Measurements from ENCODE around the gene MYLK4.

Gene MYLK4

DNA sequence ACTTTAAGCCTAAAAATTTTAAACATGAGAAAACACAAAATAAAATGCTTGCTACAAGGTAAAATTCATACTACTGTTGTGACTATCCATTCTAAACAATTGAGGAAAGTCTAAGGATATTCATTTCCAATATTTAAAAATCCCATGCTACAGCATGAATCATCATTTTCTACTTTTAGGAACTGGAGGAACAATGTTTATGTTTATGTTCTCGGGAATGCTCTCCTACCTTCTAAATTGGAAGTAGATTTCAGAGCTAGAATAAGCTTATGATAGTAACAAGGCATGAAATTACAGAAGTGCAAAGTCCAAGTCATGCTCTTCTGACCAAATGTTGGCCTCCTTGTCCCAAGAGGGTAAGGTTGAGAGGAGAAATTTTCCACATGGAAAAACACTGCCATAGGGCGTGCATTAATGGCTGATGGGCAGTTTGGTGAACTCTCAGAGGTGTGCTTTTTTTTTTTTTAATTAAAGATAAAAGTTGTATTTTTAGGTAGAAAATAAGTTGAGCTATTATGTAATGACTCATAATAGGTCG, 6.0 kb upstream of the MYLK4 start:
- DNase-seq (ENCODE audit: low read depth in 2 of 2) = no peak

DNA sequence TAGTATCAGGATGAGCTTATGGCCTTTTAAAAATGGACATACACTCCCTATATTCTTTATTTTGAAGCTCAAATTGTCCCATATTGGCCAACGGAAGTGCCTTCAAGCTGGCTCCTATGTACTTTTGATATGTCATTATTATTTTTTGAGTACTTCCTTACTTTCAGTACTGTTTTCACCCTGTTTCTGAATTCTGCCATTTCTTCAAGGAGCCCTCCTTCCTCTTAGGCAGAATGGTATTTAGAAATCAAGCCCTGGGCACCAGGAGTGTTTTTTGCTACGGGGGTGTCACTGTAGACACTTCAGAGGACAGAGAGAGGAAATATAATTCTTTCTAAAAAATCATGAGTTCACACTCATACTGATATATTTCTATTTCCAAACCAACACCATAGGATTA, 5.5 kb upstream of the MYLK4 start:
- DNase-seq (ENCODE audit: low read depth in 2 of 2) = no peak

- no peak for DNase-seq (ENCODE audit: low read depth in 2 of 2)
These were observed 4.7 kb upstream of the MYLK4 start for GRCh38 chr6:2755456-2755855.

DNA sequence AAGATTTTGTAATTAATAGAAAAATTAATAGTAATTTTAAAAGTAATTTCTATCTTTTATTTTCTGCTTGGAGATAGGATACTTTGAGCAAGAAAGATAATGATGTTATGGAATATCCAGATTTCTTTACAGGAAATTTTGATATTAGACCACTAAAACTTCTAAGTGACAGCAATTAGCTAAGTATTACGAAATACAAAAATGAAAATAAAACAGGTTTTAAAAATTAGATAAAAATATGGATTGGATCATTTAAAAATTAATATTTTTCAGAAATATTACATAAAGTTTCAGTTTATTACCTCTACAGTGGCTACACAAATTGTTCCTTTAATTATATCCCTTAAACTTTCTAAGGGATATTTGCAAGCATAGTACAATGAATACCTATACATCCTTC, 4.2 kb upstream of the MYLK4 start:
- no peak for DNase-seq (ENCODE audit: low read depth in 2 of 2)

DNA sequence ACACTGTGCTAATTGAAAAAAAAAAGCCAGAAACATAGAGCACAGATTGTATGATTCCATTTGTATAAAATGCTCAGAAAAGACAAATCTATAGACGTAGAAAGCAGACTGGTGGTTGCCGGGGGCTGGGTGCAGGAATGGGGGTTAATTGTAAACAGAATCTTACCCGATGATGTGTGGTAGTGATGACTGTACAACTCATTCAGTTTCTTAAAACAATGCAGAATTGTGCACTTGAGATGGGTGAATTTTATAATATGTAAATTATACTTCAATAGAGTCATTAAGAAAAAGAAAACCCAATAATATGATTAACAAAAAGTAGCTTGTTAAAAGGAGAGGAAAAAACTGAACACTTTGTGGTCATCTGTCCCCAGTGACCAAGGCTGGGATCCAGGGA, 3.7 kb upstream of the MYLK4 start:
- DNase-seq (ENCODE audit: low read depth in 2 of 2) = no peak

DNA sequence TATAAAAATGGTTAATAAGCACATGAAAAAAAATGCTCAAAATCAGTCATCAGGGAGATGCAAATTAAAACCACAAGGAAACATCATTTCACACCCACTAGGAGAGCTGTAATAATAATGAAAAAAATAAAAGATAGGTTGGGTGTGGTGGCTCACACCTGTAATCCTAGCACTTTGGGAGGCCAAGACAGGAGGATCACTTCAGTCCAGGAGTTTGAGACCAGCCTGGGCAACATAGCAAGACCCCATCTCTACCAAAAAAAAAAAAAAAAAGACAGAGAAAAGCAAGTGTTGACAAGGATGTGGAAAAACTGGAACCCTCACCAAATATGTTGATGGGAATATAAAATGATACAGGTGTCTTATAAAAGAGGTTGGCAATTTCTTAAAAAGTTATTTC, 3.0 kb upstream of the MYLK4 start:
- DNase-seq (ENCODE audit: low read depth in 2 of 2) = no peak

DNA sequence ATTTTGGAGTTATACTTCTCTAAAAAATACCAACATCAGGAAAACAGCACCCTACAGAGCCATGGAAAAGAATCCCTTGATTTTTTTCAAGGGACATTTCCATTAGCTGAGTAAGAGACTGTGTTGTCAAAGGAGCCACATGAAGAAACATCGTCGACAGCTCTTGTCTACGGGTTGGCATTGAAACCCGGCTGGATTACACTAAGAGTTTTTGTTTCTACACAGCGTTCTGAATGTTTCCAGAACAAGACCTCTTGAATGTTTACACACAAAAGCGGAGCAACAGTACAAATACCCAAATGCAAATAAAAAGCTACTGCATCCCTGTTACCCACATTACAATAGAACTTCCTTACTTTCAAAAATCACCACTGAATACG, 2.4 kb upstream of the MYLK4 start:
- no peak for DNase-seq (ENCODE audit: low read depth in 2 of 2)

- no peak for DNase-seq (ENCODE audit: low read depth in 2 of 2)
These were observed 1.9 kb upstream of the MYLK4 start for GRCh38 chr6:2752477-2753109.

DNA sequence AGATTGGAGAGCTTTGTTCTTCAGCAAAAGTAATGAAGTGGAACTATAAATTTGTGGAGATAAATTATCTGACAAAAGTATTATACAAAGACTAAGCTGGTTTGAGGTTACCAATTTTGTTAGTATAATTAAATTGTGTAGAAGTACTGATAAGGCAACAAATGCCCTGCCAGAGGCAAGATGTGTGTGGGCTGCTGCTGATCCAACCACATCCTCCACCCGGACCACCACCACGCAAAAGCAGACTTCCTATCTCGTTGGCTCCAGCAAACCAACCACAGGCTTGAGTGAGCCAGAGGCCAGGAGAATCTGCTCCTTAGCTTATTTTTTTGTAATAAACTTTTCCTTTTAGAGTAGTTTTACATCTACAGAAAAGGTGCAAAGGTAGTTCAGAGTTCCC, 1.1 kb upstream of the MYLK4 start:
- no peak for DNase-seq (ENCODE audit: low read depth in 2 of 2)

- DNase-seq (ENCODE audit: low read depth in 2 of 2) = peak in 1 of 2 experiments; percentile 65
These were observed 637 bp downstream of the MYLK4 start for GRCh38 chr6:2749969-2750600.

- DNase-seq (ENCODE audit: low read depth in 2 of 2) = no peak
These were observed 2.5 kb downstream of the MYLK4 start for GRCh38 chr6:2748183-2748582.

DNA sequence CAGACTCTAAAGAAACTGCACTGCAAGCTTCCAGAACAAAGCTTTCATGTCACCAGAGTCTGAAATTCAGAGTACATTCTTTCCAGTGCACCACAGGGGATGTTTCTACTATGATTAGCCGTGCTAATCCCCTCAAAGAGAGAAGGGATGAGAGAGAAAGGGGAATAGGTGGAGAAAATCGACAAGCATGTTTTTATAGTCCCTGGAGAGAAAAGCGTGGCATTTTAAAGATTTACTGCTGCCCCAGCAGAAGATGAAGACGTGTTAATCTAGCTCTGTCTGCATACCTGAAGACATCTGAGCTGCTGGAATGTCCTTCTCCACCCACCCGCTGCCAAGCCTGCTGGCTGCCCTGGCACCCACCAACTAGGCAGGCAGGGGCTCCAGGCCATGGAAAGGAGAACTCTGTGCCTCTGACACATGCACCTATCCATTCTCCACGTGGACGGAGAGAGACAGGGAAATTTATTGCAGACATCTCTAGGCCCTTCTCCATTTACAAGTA, 4.1 kb downstream of the MYLK4 start:
- no peak for DNase-seq (ENCODE audit: low read depth in 2 of 2)

- no peak for DNase-seq (ENCODE audit: low read depth in 2 of 2)
These were observed 5.5 kb downstream of the MYLK4 start for GRCh38 chr6:2745246-2745645.

GRCh38 chr6:2744778-2745177, 5.9 kb downstream of the MYLK4 start:
- DNase-seq (ENCODE audit: low read depth in 2 of 2) = no peak

GRCh38 chr6:2744209-2744771, 6.4 kb downstream of the MYLK4 start:
- DNase-seq (ENCODE audit: low read depth in 2 of 2) = no peak

GRCh38 chr6:2743280-2744208, 7.2 kb downstream of the MYLK4 start:
- no peak for DNase-seq (ENCODE audit: low read depth in 2 of 2)

GRCh38 chr6:2741756-2742155, 9.0 kb downstream of the MYLK4 start:
- no peak for DNase-seq (ENCODE audit: low read depth in 2 of 2)

DNA sequence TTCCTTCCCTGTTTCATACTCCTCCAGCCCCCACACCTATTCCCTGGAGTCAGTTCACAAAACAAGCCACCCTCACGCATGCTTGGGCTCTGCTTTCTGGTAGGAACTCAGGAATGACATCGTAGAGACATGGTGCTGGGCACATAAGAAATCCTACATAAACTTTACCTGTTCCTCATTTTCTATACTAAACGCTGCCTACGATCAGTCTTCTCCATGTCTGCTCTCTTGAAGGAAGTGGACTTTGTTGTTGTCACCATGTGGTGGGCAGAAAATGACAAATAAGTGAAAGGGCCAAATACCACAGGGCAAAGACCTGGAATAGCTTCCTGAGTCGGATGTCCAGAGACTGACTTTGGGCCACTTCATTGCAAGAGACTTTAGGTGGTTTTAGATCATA, 10.1 kb downstream of the MYLK4 start:
- DNase-seq (ENCODE audit: low read depth in 2 of 2) = no peak

- peak in 1 of 2 experiments; percentile 14 for DNase-seq (ENCODE audit: low read depth in 2 of 2)
These were observed 11.4 kb downstream of the MYLK4 start for GRCh38 chr6:2739335-2739734.

DNA sequence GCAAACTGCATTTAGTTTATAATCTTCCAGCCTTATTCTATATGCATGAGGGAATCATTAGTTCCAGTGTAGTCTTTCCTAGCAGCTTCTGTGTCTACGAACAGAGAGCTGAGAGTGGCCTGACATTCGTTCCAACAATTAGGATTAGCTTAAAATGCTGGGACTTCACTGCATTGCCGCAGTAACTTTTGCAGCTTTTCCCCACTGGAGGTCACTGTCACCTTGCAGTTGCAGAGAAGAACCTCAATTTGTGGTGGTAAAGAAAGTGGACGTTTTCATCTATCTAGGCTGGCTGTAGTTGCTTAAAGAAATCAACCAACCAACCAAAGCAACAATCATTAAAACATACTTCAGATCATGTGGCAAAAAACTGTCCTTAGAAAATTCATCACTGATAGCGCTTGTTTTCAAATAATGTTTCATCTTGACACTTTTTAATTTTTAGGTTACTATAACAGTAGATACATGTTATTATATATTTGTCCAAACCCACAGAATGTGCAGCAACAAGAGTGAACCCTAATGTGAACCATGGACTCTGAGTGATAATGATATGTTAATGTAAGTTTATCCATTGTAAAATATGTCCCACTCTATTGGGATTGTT, 12.2 kb downstream of the MYLK4 start:
- DNase-seq (ENCODE audit: low read depth in 2 of 2) = peak in 1 of 2 experiments; percentile 36

GRCh38 chr6:2737885-2738284, 12.8 kb downstream of the MYLK4 start:
- no peak for DNase-seq (ENCODE audit: low read depth in 2 of 2)
